Uterus (tissue), 2 donors: ENCODE measurements around the gene CHIC2.

Source experiments
- CTCF ChIP-seq, 4 experiments: fragments of 200-600 bp in 2 of 4; fragments of 450-650 bp in 2 of 4; sonication (generic) in 2 of 4; IDR thresholded peaks; one replicate each; pipeline ENCODE4 v1.5.1; 2016 to 2019; ENCODE audit warnings: antibody characterized with exemption in 4 of 4, mild to moderate bottlenecking in 2 of 4, moderate library complexity in 1 of 4
- POLR2A ChIP-seq, 2 donors: fragments of 450-650 bp; IDR thresholded peaks; one replicate each; pipeline ENCODE4 v1.6.1; 2016; ENCODE audit warnings: antibody characterized with exemption in 2 of 2, mild to moderate bottlenecking in 1 of 2, moderate library complexity in 1 of 2

- TF ChIP-seq CTCF (IDR thresholded peaks at IDR 0.05) (no peak), POLR2A (IDR thresholded peaks at IDR 0.05) (no peak)
Observed at GRCh38 chr4:53992785-53993184, 71.6 kb downstream of the CHIC2 start.
